ENCODE data around the gene DDOST.

Gene DDOST

GRCh38 chr1:20661207-20662109 lies at the start of gene DDOST:
TSS of gene DDOST (minus strand) at chr1:20661369. CDS start at chr1:20661350, 19 bp downstream.
- peak; percentile 98 for DNase-seq (ENCODE audit: low spot score)

- DNase-seq (ENCODE audit: low spot score) = no peak
Observed at GRCh38 chr1:20710469-20711284, 49.5 kb upstream of the DDOST start.

GRCh38 chr1:20709868-20710267 lies 48.7 kb upstream of the DDOST start:
- no peak for DNase-seq (ENCODE audit: low spot score)

- no peak for DNase-seq (ENCODE audit: low spot score)
Observed at GRCh38 chr1:20708891-20709290, 47.7 kb upstream of the DDOST start.

- DNase-seq (ENCODE audit: low spot score) = no peak
Observed at GRCh38 chr1:20708057-20708456, 46.9 kb upstream of the DDOST start.

GRCh38 chr1:20706841-20707240 lies 45.7 kb upstream of the DDOST start:
- no peak for DNase-seq (ENCODE audit: low spot score)

- no peak for DNase-seq (ENCODE audit: low spot score)
Observed at GRCh38 chr1:20705203-20705755, 44.1 kb upstream of the DDOST start.

GRCh38 chr1:20704390-20705202 lies 43.4 kb upstream of the DDOST start:
- no peak for DNase-seq (ENCODE audit: low spot score)

GRCh38 chr1:20703124-20703756 lies 42.1 kb upstream of the DDOST start:
- DNase-seq (ENCODE audit: low spot score) = no peak

GRCh38 chr1:20702416-20702815 lies 41.2 kb upstream of the DDOST start:
- no peak for DNase-seq (ENCODE audit: low spot score)

- no peak for DNase-seq (ENCODE audit: low spot score)
Observed at GRCh38 chr1:20701847-20702246, 40.7 kb upstream of the DDOST start.

GRCh38 chr1:20701446-20701845 lies 40.3 kb upstream of the DDOST start:
- DNase-seq (ENCODE audit: low spot score) = no peak

- DNase-seq (ENCODE audit: low spot score) = no peak
Observed at GRCh38 chr1:20700636-20701215, 39.6 kb upstream of the DDOST start.

GRCh38 chr1:20699558-20699957 lies 38.4 kb upstream of the DDOST start:
- no peak for DNase-seq (ENCODE audit: low spot score)

- DNase-seq (ENCODE audit: low spot score) = no peak
Observed at GRCh38 chr1:20698195-20698910, 37.2 kb upstream of the DDOST start.

- DNase-seq (ENCODE audit: low spot score) = no peak
Observed at GRCh38 chr1:20697563-20697962, 36.4 kb upstream of the DDOST start.

GRCh38 chr1:20696397-20697333 lies 35.5 kb upstream of the DDOST start:
- peak; percentile 94 for DNase-seq (ENCODE audit: low spot score)

- no peak for DNase-seq (ENCODE audit: low spot score)
Observed at GRCh38 chr1:20695515-20695914, 34.3 kb upstream of the DDOST start.

GRCh38 chr1:20693623-20694022 lies 32.5 kb upstream of the DDOST start:
- no peak for DNase-seq (ENCODE audit: low spot score)

All from ecto neural progenitor cell (in vitro differentiated cells).